Skeletal muscle cell (primary cell): ENCODE results near the gene CHRM4.
"Not testable (repeated sequence)": the region's sequence is repeated elsewhere in the genome, so short reads cannot be mapped to it uniquely, and the experiment has no call there.

ENCODE experiments used
- DNase-seq: peaks from one replicate; pipeline ENCODE4 v3.0.0-alpha.2; 2010; ENCODE audit warnings: low read depth
- H3K4me3 ChIP-seq: 2 replicates; pipeline ENCODE4 v1.5.1; 2011; ENCODE audit warnings: low read depth, mild to moderate bottlenecking, control low read depth, low read length, moderate library complexity

CHRM4 gene

GRCh38 chr11:46383974-46384701 lies 7.4 kb downstream of the CHRM4 start:
- no peak for DNase-seq
- H3K4me3 ChIP-seq: no peak overlapping the region

- H3K4me3 ChIP-seq: no peak overlapping the region
- no peak for DNase-seq
These were observed 8.2 kb downstream of the CHRM4 start for GRCh38 chr11:46383404-46383758.

GRCh38 chr11:46382646-46383403 lies 8.8 kb downstream of the CHRM4 start:
- peak overlapping the region; percentile 64 for H3K4me3 ChIP-seq
- no peak for DNase-seq

- no peak for DNase-seq
- peak overlapping the region; percentile 64 for H3K4me3 ChIP-seq
These were observed 9.5 kb downstream of the CHRM4 start for GRCh38 chr11:46381819-46382645.

- peak within 1 kb of the TSS; percentile 64 for H3K4me3 ChIP-seq
- no peak for DNase-seq
These were observed 10.3 kb downstream of the CHRM4 start, which contains the start of gene MDK for GRCh38 chr11:46381048-46381818. TSS of gene MDK (plus strand) at chr11:46381669. CDS start at chr11:46382058, 389 bp downstream.

GRCh38 chr11:46380340-46381047 lies 11.1 kb downstream of the CHRM4 start:
- peak overlapping the region; percentile 52 for H3K4me3 ChIP-seq
- no peak for DNase-seq

GRCh38 chr11:46379482-46380293 lies 11.9 kb downstream of the CHRM4 start:
- DNase-seq, H3K4me3 ChIP-seq: not testable (repeated sequence)

GRCh38 chr11:46378811-46379481 lies 12.6 kb downstream of the CHRM4 start:
- no peak for DNase-seq
- H3K4me3 ChIP-seq: no peak overlapping the region

GRCh38 chr11:46378296-46378695 lies 13.3 kb downstream of the CHRM4 start:
- no peak for DNase-seq
- no peak overlapping the region for H3K4me3 ChIP-seq

GRCh38 chr11:46377831-46378230 lies 13.7 kb downstream of the CHRM4 start:
- DNase-seq: no peak

GRCh38 chr11:46377290-46377689 lies 14.3 kb downstream of the CHRM4 start:
- no peak for DNase-seq
- H3K4me3 ChIP-seq: no peak overlapping the region

More at GRCh38 chr11:46377831-46378230, 13.7 kb downstream of the CHRM4 start:
- H3K4me3 ChIP-seq: no peak overlapping the region

GRCh38 chr11:46376258-46377050 lies 15.1 kb downstream of the CHRM4 start:
- no peak for DNase-seq
- no peak overlapping the region for H3K4me3 ChIP-seq

- DNase-seq: no peak
- no peak overlapping the region for H3K4me3 ChIP-seq
These were observed 16.0 kb downstream of the CHRM4 start for GRCh38 chr11:46375392-46376101.

- H3K4me3 ChIP-seq: no peak overlapping the region
- DNase-seq: no peak
These were observed 16.8 kb downstream of the CHRM4 start for GRCh38 chr11:46374815-46375214.

- H3K4me3 ChIP-seq: no peak overlapping the region
- DNase-seq: no peak
These were observed 17.5 kb downstream of the CHRM4 start for GRCh38 chr11:46373787-46374740.
